Epithelial cell of proximal tubule (primary cell): Measurements from ENCODE around the gene KCTD5. TPM values are rescaled to one million over a fixed set of nuclear protein-coding genes. Genes with fewer than 3 reads are reported as not detected.
"Not testable (repeated sequence)": the region's sequence is repeated elsewhere in the genome, so short reads cannot be mapped to it uniquely, and the experiment has no call there.

Experiments used
- DNase-seq: peaks from one replicate; pipeline ENCODE4 v3.0.0-alpha.2; 2011; ENCODE audit warnings: low read depth
- H3K4me3 ChIP-seq: 2 replicates; pipeline ENCODE4 v1.5.1; 2011; ENCODE audit warnings: low read depth, mild to moderate bottlenecking, low read length
- total RNA-seq: library from RNA; depleted of rRNA; stranded (reverse); fragments of >200 nt; gene quantifications from 2 replicates; pipeline ENCODE4 v1.2.3, GENCODE V29; 2015
- TF ChIP-seq, protein P1 (sequence below): conservative IDR thresholded peaks from 2 replicates; pipeline ENCODE4 v1.5.1; 2012; ENCODE audit warnings: low read depth, mild to moderate bottlenecking, low read length

KCTD5 gene
- total RNA-seq, 1 donor from 2014 or later = 45.1 TPM

- DNase-seq = no peak
- no peak overlapping the region for H3K4me3 ChIP-seq
- TF ChIP-seq, protein P1, sequence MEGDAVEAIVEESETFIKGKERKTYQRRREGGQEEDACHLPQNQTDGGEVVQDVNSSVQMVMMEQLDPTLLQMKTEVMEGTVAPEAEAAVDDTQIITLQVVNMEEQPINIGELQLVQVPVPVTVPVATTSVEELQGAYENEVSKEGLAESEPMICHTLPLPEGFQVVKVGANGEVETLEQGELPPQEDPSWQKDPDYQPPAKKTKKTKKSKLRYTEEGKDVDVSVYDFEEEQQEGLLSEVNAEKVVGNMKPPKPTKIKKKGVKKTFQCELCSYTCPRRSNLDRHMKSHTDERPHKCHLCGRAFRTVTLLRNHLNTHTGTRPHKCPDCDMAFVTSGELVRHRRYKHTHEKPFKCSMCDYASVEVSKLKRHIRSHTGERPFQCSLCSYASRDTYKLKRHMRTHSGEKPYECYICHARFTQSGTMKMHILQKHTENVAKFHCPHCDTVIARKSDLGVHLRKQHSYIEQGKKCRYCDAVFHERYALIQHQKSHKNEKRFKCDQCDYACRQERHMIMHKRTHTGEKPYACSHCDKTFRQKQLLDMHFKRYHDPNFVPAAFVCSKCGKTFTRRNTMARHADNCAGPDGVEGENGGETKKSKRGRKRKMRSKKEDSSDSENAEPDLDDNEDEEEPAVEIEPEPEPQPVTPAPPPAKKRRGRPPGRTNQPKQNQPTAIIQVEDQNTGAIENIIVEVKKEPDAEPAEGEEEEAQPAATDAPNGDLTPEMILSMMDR = no peak
Measured at GRCh38 chr16:2716948-2717347, 34.6 kb downstream of the KCTD5 start.

GRCh38 chr16:2717383-2718263, 35.3 kb downstream of the KCTD5 start:
- DNase-seq = no peak
- TF ChIP-seq, protein P1 = no peak
- no peak overlapping the region for H3K4me3 ChIP-seq

GRCh38 chr16:2719328-2720063, 37.2 kb downstream of the KCTD5 start:
- TF ChIP-seq, protein P1 = no peak
- DNase-seq = no peak
- no peak overlapping the region for H3K4me3 ChIP-seq

DNA sequence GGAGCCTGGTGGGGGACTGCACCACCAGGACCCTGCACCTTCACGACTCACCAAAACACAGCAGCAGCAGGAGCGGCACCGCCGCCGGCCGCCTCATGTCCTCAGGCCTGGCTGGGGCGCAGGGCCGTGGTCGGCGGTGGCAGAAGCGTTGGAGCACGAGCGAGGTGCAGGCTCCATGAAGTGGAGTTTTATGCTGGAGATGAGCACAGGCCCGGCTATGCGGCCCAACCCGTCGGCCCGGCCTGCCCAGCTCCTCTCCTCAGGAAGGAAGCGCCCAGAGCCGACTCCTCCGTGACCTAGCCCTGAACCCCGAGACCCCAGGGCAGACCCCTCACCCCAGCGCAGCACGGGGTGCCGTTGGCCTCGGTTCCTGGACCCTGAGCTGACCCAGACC, 37.7 kb downstream of the KCTD5 start, which contains the start of gene PRSS27:
TSS of gene PRSS27 (minus strand) at position 161 of the 394 bp plus-strand sequence. CDS start at position 97, 64 bp downstream.
- TF ChIP-seq, protein P1 = no peak
- H3K4me3 ChIP-seq = peak within 1 kb of the TSS; percentile 75
- no peak for DNase-seq

- TF ChIP-seq, protein P1 = peak; percentile 44
- H3K4me3 ChIP-seq = peak overlapping the region; percentile 75
- DNase-seq = no peak
Measured at GRCh38 chr16:2720719-2721633, 38.7 kb downstream of the KCTD5 start.

GRCh38 chr16:2721634-2722173, 39.4 kb downstream of the KCTD5 start:
- H3K4me3 ChIP-seq = peak overlapping the region; percentile 75
- DNase-seq = not testable (repeated sequence)
